ENCODE results near the gene SHC4.

Gene SHC4

GRCh38 chr15:48806151-48806550 is 157.6 kb downstream of the SHC4 start:
- no peak overlapping the region for H3K27ac ChIP-seq
- no peak for TF ChIP-seq ZFX (IDR thresholded peaks at IDR 0.05)
- TF ChIP-seq CTCF (conservative IDR thresholded peaks at IDR 0.05), result no peak

- H3K27ac ChIP-seq, result no peak overlapping the region
- TF ChIP-seq CTCF (conservative IDR thresholded peaks at IDR 0.05) (no peak), ZFX (IDR thresholded peaks at IDR 0.05) (no peak)
These were observed 158.1 kb downstream of the SHC4 start for GRCh38 chr15:48805591-48805990.

GRCh38 chr15:48803877-48804276 is 159.8 kb downstream of the SHC4 start:
- H3K27ac ChIP-seq, result no peak overlapping the region

GRCh38 chr15:48802867-48803266 is 160.9 kb downstream of the SHC4 start:
- no peak for TF ChIP-seq ZFX (IDR thresholded peaks at IDR 0.05)
- TF ChIP-seq CTCF (conservative IDR thresholded peaks at IDR 0.05), result no peak
- H3K27ac ChIP-seq, result no peak overlapping the region

More at GRCh38 chr15:48803877-48804276, 159.8 kb downstream of the SHC4 start:
- TF ChIP-seq ZFX (IDR thresholded peaks at IDR 0.05) (no peak), CTCF (conservative IDR thresholded peaks at IDR 0.05) (no peak)

- no peak overlapping the region for H3K27ac ChIP-seq
- no peak for TF ChIP-seq ZFX (IDR thresholded peaks at IDR 0.05)
- no peak for TF ChIP-seq CTCF (conservative IDR thresholded peaks at IDR 0.05)
These were observed 161.5 kb downstream of the SHC4 start for GRCh38 chr15:48802257-48802656.

GRCh38 chr15:48800811-48801455 is 162.8 kb downstream of the SHC4 start:
- H3K27ac ChIP-seq, result no peak overlapping the region
- TF ChIP-seq ZFX (IDR thresholded peaks at IDR 0.05) (no peak), CTCF (conservative IDR thresholded peaks at IDR 0.05) (peak; percentile 80)

GRCh38 chr15:48800245-48800644 is 163.5 kb downstream of the SHC4 start:
- no peak overlapping the region for H3K27ac ChIP-seq
- no peak for TF ChIP-seq ZFX (IDR thresholded peaks at IDR 0.05)
- no peak for TF ChIP-seq CTCF (conservative IDR thresholded peaks at IDR 0.05)

Data from C4-2B (cell line).